RWPE2 (cell line): Measurements from ENCODE around the gene DNAJB11.

Experiments used
- ATAC-seq: fragments of 200-7000 bp; cut with Tn5 transposase; 3 replicates; pipeline ENCODE4 v1.9.1; 2021; ENCODE audit warnings: low read depth
- DNase-seq: peaks from one replicate; pipeline ENCODE4 v3.0.0-alpha.2; 2020; ENCODE audit warnings: low spot score
- H3K27ac ChIP-seq: fragments of 450-650 bp; 2 replicates; pipeline ENCODE4 v1.5.1; 2017; ENCODE audit warnings: mild to moderate bottlenecking; ENCODE audit not compliant: poor library complexity, severe bottlenecking
- H3K27me3 ChIP-seq: fragments of 250-450 bp; sonication (Bioruptor Pico); 2 replicates; pipeline ENCODE4 v1.5.1; 2021; ENCODE audit warnings: mild to moderate bottlenecking, moderate library complexity; ENCODE audit not compliant: insufficient read depth, poor library complexity, severe bottlenecking
- H3K36me3 ChIP-seq: fragments of 250-450 bp; sonication (Bioruptor Pico); 2 replicates; pipeline ENCODE4 v1.5.1; 2020; ENCODE audit warnings: low read depth, mild to moderate bottlenecking, moderate library complexity
- H3K4me1 ChIP-seq: fragments of 250-450 bp; sonication (Bioruptor Pico); 2 replicates; pipeline ENCODE4 v1.5.1; 2021; ENCODE audit warnings: mild to moderate bottlenecking, moderate library complexity; ENCODE audit not compliant: insufficient read depth, poor library complexity, severe bottlenecking
- H3K4me3 ChIP-seq: fragments of 250-450 bp; sonication (Bioruptor Pico); 2 replicates; pipeline ENCODE4 v1.5.1; 2021; ENCODE audit warnings: mild to moderate bottlenecking, moderate library complexity; ENCODE audit not compliant: severe bottlenecking
- H3K9me3 ChIP-seq: fragments of 250-450 bp; sonication (Bioruptor Pico); 2 replicates; pipeline ENCODE4 v1.5.1; 2021; ENCODE audit warnings: mild to moderate bottlenecking, moderate library complexity; ENCODE audit not compliant: severe bottlenecking
- TF ChIP-seq, protein P1 (sequence below): fragments of 450-650 bp; IDR thresholded peaks from one replicate; pipeline ENCODE4 v1.5.1; 2017; ENCODE audit warnings: mild to moderate bottlenecking, moderate library complexity; ENCODE audit not compliant: poor library complexity, severe bottlenecking

Gene DNAJB11

DNA sequence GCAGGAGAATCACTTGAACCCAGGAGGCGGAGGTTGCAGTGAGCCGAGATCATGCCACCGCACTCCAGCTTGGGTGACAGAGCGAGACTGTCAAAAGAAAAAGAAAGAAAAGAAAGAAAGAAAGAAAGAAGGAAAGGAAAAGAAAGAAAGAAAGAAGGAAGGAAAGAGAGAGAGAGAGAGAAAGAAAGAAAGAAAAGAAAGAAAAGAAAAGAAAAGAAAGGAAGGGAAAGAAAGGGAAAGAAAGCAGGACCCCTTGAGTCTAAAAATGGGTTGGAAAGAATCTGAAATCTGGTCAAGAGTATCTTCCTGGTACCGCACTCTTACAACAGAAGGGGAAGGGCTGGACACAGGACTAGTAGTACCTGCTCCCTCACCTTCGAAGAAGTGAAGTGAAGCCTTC lies 45.9 kb upstream of the DNAJB11 start:
- H3K4me1 ChIP-seq, result no peaks in the 10 kb centered on the region
- no peak for DNase-seq
- no peaks in the 10 kb centered on the region for H3K27me3 ChIP-seq
- no peaks in the 10 kb centered on the region for H3K36me3 ChIP-seq
- no peak overlapping the region for H3K4me3 ChIP-seq
- TF ChIP-seq, protein P1, sequence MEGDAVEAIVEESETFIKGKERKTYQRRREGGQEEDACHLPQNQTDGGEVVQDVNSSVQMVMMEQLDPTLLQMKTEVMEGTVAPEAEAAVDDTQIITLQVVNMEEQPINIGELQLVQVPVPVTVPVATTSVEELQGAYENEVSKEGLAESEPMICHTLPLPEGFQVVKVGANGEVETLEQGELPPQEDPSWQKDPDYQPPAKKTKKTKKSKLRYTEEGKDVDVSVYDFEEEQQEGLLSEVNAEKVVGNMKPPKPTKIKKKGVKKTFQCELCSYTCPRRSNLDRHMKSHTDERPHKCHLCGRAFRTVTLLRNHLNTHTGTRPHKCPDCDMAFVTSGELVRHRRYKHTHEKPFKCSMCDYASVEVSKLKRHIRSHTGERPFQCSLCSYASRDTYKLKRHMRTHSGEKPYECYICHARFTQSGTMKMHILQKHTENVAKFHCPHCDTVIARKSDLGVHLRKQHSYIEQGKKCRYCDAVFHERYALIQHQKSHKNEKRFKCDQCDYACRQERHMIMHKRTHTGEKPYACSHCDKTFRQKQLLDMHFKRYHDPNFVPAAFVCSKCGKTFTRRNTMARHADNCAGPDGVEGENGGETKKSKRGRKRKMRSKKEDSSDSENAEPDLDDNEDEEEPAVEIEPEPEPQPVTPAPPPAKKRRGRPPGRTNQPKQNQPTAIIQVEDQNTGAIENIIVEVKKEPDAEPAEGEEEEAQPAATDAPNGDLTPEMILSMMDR, result no peak
- H3K9me3 ChIP-seq, result no peaks in the 10 kb centered on the region
- no peak overlapping the region for H3K27ac ChIP-seq
- ATAC-seq, result no peak

DNA sequence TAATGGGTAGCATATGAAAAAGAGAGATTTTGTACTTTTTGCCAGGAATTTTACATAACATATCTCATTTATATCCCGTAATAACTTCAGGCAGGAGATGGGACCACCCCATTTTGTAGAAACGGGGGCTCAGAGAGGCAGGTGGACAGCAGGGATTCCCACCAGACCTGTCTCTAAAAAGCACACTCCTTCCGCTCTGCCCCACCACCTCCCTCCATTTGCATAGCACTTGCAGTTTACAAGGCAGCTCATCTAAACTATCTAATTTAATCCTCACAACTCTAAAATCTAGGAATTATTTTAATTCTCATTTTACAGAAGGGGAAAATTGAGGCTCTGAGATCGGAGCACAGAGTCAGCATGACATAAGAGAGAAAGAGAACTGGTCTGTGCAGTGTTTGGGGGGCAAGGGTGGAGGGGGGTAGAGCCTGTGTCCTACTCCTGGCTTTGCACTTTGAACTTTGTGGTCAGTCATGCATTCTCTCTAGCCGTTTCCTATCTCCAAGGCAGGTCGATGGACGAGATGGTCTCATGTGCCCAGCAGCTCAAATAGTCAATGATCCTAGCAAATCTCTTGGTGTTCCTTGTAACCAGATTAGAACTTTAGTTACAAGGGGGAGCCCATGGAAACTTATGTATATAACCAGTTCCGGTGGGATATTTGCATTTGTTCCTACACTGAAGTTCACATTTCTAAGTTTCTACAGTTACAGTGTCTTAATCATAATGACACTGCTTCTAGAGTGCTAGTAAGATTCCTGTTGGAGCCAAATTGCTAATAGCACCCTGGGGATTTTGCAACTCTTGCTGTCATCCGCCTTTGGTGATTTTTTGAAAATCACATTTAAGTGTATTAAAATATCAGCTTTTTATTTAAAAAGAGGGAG lies 44.9 kb upstream of the DNAJB11 start:
- no peak for ATAC-seq
- Histone ChIP-seq H3K27me3 (no peaks in the 10 kb centered on the region), H3K4me1 (no peaks in the 10 kb centered on the region), H3K9me3 (no peaks in the 10 kb centered on the region), H3K4me3 (no peak overlapping the region), H3K27ac (no peak overlapping the region), H3K36me3 (no peaks in the 10 kb centered on the region)
- no peak for DNase-seq
- TF ChIP-seq, protein P1, result no peak

DNA sequence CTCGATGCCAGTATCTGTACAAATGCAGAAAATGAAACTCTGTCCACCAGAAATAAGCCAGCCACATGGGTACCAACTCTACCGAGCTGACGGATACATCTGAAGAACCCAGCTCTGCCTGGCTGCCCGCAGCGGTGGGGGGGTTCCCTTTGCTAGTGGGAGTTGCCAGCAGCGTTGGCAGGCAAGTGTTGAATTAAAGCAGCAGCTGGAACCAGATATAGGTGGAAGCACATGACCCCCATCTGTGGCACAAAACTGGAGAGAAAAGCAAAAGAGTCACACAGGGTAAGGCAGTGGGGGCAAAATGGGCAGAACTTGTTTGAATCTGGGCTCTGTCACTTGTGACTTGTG lies 44.3 kb upstream of the DNAJB11 start:
- Histone ChIP-seq H3K27ac (no peak overlapping the region), H3K4me1 (no peaks in the 10 kb centered on the region), H3K36me3 (no peaks in the 10 kb centered on the region), H3K27me3 (no peaks in the 10 kb centered on the region), H3K9me3 (no peaks in the 10 kb centered on the region), H3K4me3 (no peak overlapping the region)
- DNase-seq (no peak), ATAC-seq (no peak)
- TF ChIP-seq, protein P1, result no peak

DNA sequence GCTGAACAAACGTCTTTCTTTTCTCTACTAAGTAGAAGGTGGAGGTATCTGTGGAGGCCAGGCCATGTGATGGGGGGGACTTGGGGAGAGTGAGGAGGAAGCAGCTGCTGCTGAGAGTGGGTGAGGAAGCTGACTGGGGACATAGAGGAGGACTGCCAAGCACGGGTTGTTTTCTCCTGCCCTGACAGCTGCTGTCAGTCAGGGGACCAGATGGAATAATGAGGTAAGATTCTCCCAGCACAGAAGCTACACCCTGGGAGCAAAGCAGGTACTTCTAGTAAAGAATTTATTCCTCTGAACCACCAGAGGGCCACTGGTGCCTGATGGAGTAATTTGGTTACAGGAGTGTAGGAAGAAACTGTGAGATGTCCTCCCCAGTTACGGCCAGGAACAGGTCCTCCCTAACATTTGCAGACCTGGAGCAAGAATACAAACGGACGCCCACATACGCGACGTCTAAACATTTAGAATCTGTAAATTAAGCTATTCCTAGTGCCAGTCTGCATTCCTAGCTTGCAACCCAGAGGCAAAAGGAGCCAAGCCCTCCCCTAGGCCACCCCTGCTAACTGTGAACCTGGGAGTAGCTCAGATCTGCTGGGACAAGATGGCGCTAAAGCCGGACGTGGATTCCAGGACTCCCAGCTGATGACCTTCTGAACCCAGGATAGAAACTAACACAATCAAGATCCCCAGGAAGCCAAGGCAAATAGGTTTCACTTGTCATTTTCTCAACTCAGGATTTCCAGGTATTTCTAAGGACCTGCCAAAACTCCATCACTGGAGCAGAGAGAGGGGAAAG lies 41.1 kb upstream of the DNAJB11 start:
- DNase-seq (no peak), ATAC-seq (no peak)

More for the DNA sequence above, 41.1 kb upstream of the DNAJB11 start:
- Histone ChIP-seq H3K36me3 (no peaks in the 10 kb centered on the region), H3K9me3 (no peaks in the 10 kb centered on the region), H3K4me1 (no peaks in the 10 kb centered on the region), H3K4me3 (no peak overlapping the region), H3K27me3 (no peaks in the 10 kb centered on the region), H3K27ac (no peak overlapping the region)
- TF ChIP-seq, protein P1, result no peak
